Measurements from ENCODE around the gene STPG2.

DNA sequence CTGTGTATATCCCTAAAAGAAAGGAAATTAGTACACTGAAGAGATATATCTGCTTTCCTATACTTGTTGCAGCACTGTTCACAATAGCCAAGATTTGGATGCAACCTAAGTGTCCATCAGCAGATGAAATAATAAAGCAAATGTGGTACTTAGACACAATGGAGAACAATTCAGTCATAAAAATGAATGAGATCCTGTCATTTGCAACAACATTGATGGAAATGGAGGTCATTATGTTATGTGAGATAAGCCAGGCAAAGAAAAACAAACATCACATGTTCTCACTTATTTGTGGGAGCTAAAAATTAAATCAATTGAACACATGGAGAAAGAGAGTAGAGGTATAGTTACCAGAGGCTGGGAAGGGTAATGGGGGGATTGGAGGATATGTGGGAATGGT, 611.9 kb downstream of the STPG2 start:
- TF ChIP-seq, protein P1, sequence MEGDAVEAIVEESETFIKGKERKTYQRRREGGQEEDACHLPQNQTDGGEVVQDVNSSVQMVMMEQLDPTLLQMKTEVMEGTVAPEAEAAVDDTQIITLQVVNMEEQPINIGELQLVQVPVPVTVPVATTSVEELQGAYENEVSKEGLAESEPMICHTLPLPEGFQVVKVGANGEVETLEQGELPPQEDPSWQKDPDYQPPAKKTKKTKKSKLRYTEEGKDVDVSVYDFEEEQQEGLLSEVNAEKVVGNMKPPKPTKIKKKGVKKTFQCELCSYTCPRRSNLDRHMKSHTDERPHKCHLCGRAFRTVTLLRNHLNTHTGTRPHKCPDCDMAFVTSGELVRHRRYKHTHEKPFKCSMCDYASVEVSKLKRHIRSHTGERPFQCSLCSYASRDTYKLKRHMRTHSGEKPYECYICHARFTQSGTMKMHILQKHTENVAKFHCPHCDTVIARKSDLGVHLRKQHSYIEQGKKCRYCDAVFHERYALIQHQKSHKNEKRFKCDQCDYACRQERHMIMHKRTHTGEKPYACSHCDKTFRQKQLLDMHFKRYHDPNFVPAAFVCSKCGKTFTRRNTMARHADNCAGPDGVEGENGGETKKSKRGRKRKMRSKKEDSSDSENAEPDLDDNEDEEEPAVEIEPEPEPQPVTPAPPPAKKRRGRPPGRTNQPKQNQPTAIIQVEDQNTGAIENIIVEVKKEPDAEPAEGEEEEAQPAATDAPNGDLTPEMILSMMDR (IDR thresholded peaks at IDR 0.05; ENCODE audit: low read length): no peak
- no peak for TF ChIP-seq EZH2 (optimal IDR thresholded peaks at IDR 0.05; ENCODE audit: low read depth, low read length)
- TF ChIP-seq EZH2phosphoT487 (IDR thresholded peaks at IDR 0.05; ENCODE audit: low read length): no peak
